Measurements from ENCODE around the gene XKRX. TPM values are rescaled to one million over a fixed set of nuclear protein-coding genes. Genes with fewer than 3 reads are reported as not detected.

Gene XKRX
- total and polyA plus RNA-seq, 2 of the 13 experiments (the other 11 are each of a cell fraction or from before 2014, with no cell fraction given) = not detected

DNA sequence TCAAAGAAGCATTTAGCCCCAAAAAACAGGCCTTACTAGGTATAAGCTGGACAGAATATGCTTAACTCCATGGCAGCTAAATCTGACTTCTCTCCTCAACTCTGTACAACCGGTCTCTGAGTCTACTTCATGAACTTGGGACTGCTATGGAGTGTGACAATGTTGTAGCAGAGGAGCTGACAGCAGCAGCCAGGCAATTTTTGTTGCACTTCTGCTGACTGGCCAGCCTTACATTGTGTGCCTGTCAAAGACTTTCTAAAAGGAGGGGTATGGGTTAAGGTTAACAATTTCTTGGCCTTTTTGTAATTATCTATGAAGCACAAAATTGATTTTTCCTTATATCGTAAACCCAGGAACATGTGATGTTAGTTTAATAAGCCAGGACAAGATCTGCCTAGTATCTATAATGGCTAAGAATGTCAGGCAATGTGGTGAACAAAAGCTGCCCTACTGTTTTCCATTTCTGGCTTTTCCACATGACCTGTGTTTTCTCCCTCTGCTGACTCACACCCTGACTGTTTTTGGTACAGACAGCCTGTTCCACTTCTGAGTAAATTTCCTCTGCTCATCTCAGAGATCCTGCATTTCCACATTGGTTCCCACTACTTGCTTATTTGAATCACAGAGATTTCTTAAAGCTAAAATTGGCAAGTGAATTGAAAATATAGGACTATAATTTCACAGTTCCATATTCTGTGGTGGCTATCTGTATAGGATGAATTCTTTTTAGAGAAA is 63.9 kb downstream of the XKRX start:
- TF ChIP-seq ETV6 (CRISPR knock-in tag; conservative IDR thresholded peaks at IDR 0.05) = no peak
- TF ChIP-seq, protein P1, sequence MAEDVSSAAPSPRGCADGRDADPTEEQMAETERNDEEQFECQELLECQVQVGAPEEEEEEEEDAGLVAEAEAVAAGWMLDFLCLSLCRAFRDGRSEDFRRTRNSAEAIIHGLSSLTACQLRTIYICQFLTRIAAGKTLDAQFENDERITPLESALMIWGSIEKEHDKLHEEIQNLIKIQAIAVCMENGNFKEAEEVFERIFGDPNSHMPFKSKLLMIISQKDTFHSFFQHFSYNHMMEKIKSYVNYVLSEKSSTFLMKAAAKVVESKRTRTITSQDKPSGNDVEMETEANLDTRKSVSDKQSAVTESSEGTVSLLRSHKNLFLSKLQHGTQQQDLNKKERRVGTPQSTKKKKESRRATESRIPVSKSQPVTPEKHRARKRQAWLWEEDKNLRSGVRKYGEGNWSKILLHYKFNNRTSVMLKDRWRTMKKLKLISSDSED (CRISPR knock-in tag; IDR thresholded peaks at IDR 0.05) = no peak
- TF ChIP-seq SSRP1 (CRISPR knock-in tag; IDR thresholded peaks at IDR 0.05) = no peak
- no peak for TF ChIP-seq RBM22 (optimal IDR thresholded peaks at IDR 0.05; ENCODE audit: low read length)
- no peak for TF ChIP-seq ESRRA (CRISPR knock-in tag; IDR thresholded peaks at IDR 0.05; ENCODE audit: low read depth)
- no peak for TF ChIP-seq ZNF274 (CRISPR knock-in tag; IDR thresholded peaks at IDR 0.05)
- TF ChIP-seq ZBED4 (CRISPR knock-in tag; IDR thresholded peaks at IDR 0.05; ENCODE audit: borderline replicate concordance) = no peak
- no peak for TF ChIP-seq MIXL1 (CRISPR knock-in tag; IDR thresholded peaks at IDR 0.05)
- no peak for TF ChIP-seq ZSCAN25 (CRISPR knock-in tag; IDR thresholded peaks at IDR 0.05)
- no peak for TF ChIP-seq ZNF430 (CRISPR knock-in tag; IDR thresholded peaks at IDR 0.05)
- no peak for TF ChIP-seq FLYWCH1 (CRISPR knock-in tag; IDR thresholded peaks at IDR 0.05)
- TF ChIP-seq, protein P2, sequence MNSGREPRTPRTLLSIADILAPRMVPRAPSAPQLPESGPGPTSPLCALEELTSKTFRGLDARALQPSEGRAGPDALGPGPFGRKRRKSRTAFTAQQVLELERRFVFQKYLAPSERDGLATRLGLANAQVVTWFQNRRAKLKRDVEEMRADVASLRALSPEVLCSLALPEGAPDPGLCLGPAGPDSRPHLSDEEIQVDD (CRISPR knock-in tag; IDR thresholded peaks at IDR 0.05; ENCODE audit: borderline replicate concordance) = no peak
- TF ChIP-seq SNAPC2 (CRISPR knock-in tag; IDR thresholded peaks at IDR 0.05) = no peak
- no peak for TF ChIP-seq TOPORS (CRISPR knock-in tag; IDR thresholded peaks at IDR 0.05)
- TF ChIP-seq SP140L (CRISPR knock-in tag; IDR thresholded peaks at IDR 0.05; ENCODE audit: borderline replicate concordance) = no peak
- no peak for TF ChIP-seq GLMP (CRISPR knock-in tag; IDR thresholded peaks at IDR 0.05; ENCODE audit: borderline replicate concordance)
- no peak for TF ChIP-seq ZNF10 (CRISPR knock-in tag; IDR thresholded peaks at IDR 0.05; ENCODE audit: borderline replicate concordance, low read depth)
- no peak for TF ChIP-seq BATF2 (CRISPR knock-in tag; IDR thresholded peaks at IDR 0.05)
- no TSS peak for BruUV-seq (replicated peaks)
- intact Hi-C loops (cut with micrococcal nuclease; ENCODE audit: unreplicated experiment) (no loop called here), in situ Hi-C loops (cut with HindIII; ENCODE audit: extremely low pct_ligation_motif_present, low pct_unique_long_range_greater_than_20kb) (no loop called here)
- Histone ChIP-seq H3K4me3 (replicated peaks in 1 of 3; ENCODE audit: insufficient read depth in 1 of 3, low read depth in 2 of 3, low read length in 3 of 3) (no peak overlapping the region), H3K9ac (ENCODE audit: insufficient read depth, low read depth, low read length) (no peak overlapping the region), H3K4me2 (ENCODE audit: low read depth, low read length) (no peak overlapping the region), H3K36me3 (replicated peaks in 1 of 2; ENCODE audit: control insufficient read depth in 1 of 2, insufficient read depth in 2 of 2, low read length in 2 of 2) (no peaks in the 10 kb centered on the region), H3K27me3 (ENCODE audit: control insufficient read depth in 1 of 2, insufficient read depth in 2 of 2, low read length in 2 of 2) (no peaks in the 10 kb centered on the region), H3K27ac (ENCODE audit: extremely low read length, insufficient read depth, low read length) (no peak overlapping the region), H3K79me2 (ENCODE audit: insufficient read depth, low read length) (no peaks in the 10 kb centered on the region), H3K9me3 (ENCODE audit: low read length) (no peaks in the 10 kb centered on the region), H3K4me1 (ENCODE audit: insufficient read depth, low read length) (no peaks in the 10 kb centered on the region), H4K20me1 (ENCODE audit: insufficient read depth, low read length) (no peaks in the 10 kb centered on the region), H2AFZ (ENCODE audit: low read length) (no peak overlapping the region)
- FAIRE-seq (no peak), ATAC-seq (no peak), DNase-seq (ENCODE audit: low spot score) (no peak)
- CTCF ChIA-PET (ENCODE audit: low intra/inter-chr PET ratio, low total read pairs) = no interaction called here
- POLR2A ChIA-PET = no interaction called here
- 51% methylated on average over 2 of the region's 2 CpGs for WGBS (ENCODE audit: low lambda C conversion rate)
